Measurements from ENCODE around the gene HPSE.
A peak's percentile ranks its signal among the peaks of the same experiment; 100 is the strongest.
"Not testable (repeated sequence)": the region's sequence is repeated elsewhere in the genome, so short reads cannot be mapped to it uniquely, and the experiment has no call there.

Gene HPSE

GRCh38 chr4:83281307-83281706 lies 53.3 kb downstream of the HPSE start:
- DNase-seq: no peak

- no peak for DNase-seq
Observed at GRCh38 chr4:83276299-83277040, 58.2 kb downstream of the HPSE start.

GRCh38 chr4:83273926-83274325 lies 60.7 kb downstream of the HPSE start:
- DNase-seq: not testable (repeated sequence)

- DNase-seq: no peak
Observed at GRCh38 chr4:83272900-83273299, 61.7 kb downstream of the HPSE start.

GRCh38 chr4:83269256-83269655 lies 65.4 kb downstream of the HPSE start:
- DNase-seq: no peak

- DNase-seq: no peak
Observed at GRCh38 chr4:83268491-83268890, 66.2 kb downstream of the HPSE start.

- DNase-seq: no peak
Observed at GRCh38 chr4:83267830-83268475, 66.7 kb downstream of the HPSE start.

- no peak for DNase-seq
Observed at GRCh38 chr4:83267121-83267829, 67.4 kb downstream of the HPSE start.

- no peak for DNase-seq
Observed at GRCh38 chr4:83266689-83267088, 68.0 kb downstream of the HPSE start.

- DNase-seq: no peak
Observed at GRCh38 chr4:83263106-83263505, 71.5 kb downstream of the HPSE start.

- DNase-seq: no peak
Observed at GRCh38 chr4:83262682-83263081, 72.0 kb downstream of the HPSE start.

GRCh38 chr4:83261307-83261706 lies 73.3 kb downstream of the HPSE start:
- no peak for DNase-seq

- DNase-seq: no peak
Observed at GRCh38 chr4:83259586-83259985, 75.1 kb downstream of the HPSE start.

GRCh38 chr4:83258461-83258860 lies 76.2 kb downstream of the HPSE start:
- DNase-seq: no peak

GRCh38 chr4:83257811-83258210 lies 76.8 kb downstream of the HPSE start:
- no peak for DNase-seq

- DNase-seq: no peak
Observed at GRCh38 chr4:83255584-83255983, 79.1 kb downstream of the HPSE start.

GRCh38 chr4:83252782-83253405 lies 81.8 kb downstream of the HPSE start:
- peak; percentile 14 for DNase-seq

- DNase-seq: no peak
Observed at GRCh38 chr4:83251447-83251830, 83.2 kb downstream of the HPSE start.

GRCh38 chr4:83250687-83251446 lies 83.8 kb downstream of the HPSE start:
- no peak for DNase-seq

GRCh38 chr4:83248486-83248885 lies 86.2 kb downstream of the HPSE start:
- DNase-seq: no peak

- DNase-seq: no peak
Observed at GRCh38 chr4:83247415-83248357, 87.0 kb downstream of the HPSE start.
